ENCODE data around the gene ATIC.

Gene ATIC

GRCh38 chr2:215311625-215312396 is at the start of gene ATIC:
Gene ATIC, plus strand, starts transcription at chr2:215312059. Its CDS starts 84 bp downstream, at chr2:215312143.
- Histone ChIP-seq H3K4me3 (ENCODE audit: low read length) (peak within 1 kb of the TSS; percentile 39), H3K36me3 (ENCODE audit: control insufficient read depth, insufficient read depth, low read length) (no peaks in the 10 kb centered on the region), H3K9ac (ENCODE audit: low read length) (peak within 1 kb of the TSS; percentile 84), H3K27me3 (ENCODE audit: control insufficient read depth, insufficient read depth, low read length) (no peaks in the 10 kb centered on the region), H3K9me3 (ENCODE audit: control insufficient read depth, low read length) (no peaks in the 10 kb centered on the region), H3K4me1 (ENCODE audit: control insufficient read depth, insufficient read depth, low read length) (peaks cover 10% of the 10 kb centered on the region)

GRCh38 chr2:215262303-215262702 is 49.6 kb upstream of the ATIC start:
- Histone ChIP-seq H3K4me3 (ENCODE audit: low read length) (no peak overlapping the region), H3K36me3 (ENCODE audit: control insufficient read depth, insufficient read depth, low read length) (no peaks in the 10 kb centered on the region), H3K27me3 (ENCODE audit: control insufficient read depth, insufficient read depth, low read length) (no peaks in the 10 kb centered on the region), H3K4me1 (ENCODE audit: control insufficient read depth, insufficient read depth, low read length) (no peaks in the 10 kb centered on the region), H3K9ac (ENCODE audit: low read length) (no peak overlapping the region), H3K9me3 (ENCODE audit: control insufficient read depth, low read length) (no peaks in the 10 kb centered on the region)

GRCh38 chr2:215262741-215263362 is 49.0 kb upstream of the ATIC start:
- no peak overlapping the region for H3K9ac ChIP-seq (ENCODE audit: low read length)
- no peak overlapping the region for H3K4me3 ChIP-seq (ENCODE audit: low read length)
- no peaks in the 10 kb centered on the region for H3K27me3 ChIP-seq (ENCODE audit: control insufficient read depth, insufficient read depth, low read length)
- no peaks in the 10 kb centered on the region for H3K9me3 ChIP-seq (ENCODE audit: control insufficient read depth, low read length)
- no peaks in the 10 kb centered on the region for H3K4me1 ChIP-seq (ENCODE audit: control insufficient read depth, insufficient read depth, low read length)
- H3K36me3 ChIP-seq (ENCODE audit: control insufficient read depth, insufficient read depth, low read length) = no peaks in the 10 kb centered on the region

GRCh38 chr2:215264374-215264773 is 47.5 kb upstream of the ATIC start:
- Histone ChIP-seq H3K27me3 (ENCODE audit: control insufficient read depth, insufficient read depth, low read length) (no peaks in the 10 kb centered on the region), H3K9ac (ENCODE audit: low read length) (no peak overlapping the region), H3K4me3 (ENCODE audit: low read length) (no peak overlapping the region), H3K9me3 (ENCODE audit: control insufficient read depth, low read length) (no peaks in the 10 kb centered on the region), H3K36me3 (ENCODE audit: control insufficient read depth, insufficient read depth, low read length) (no peaks in the 10 kb centered on the region), H3K4me1 (ENCODE audit: control insufficient read depth, insufficient read depth, low read length) (no peaks in the 10 kb centered on the region)

GRCh38 chr2:215269397-215270117 is 42.3 kb upstream of the ATIC start:
- Histone ChIP-seq H3K4me3 (ENCODE audit: low read length) (no peak overlapping the region), H3K9me3 (ENCODE audit: control insufficient read depth, low read length) (no peaks in the 10 kb centered on the region), H3K4me1 (ENCODE audit: control insufficient read depth, insufficient read depth, low read length) (no peaks in the 10 kb centered on the region), H3K27me3 (ENCODE audit: control insufficient read depth, insufficient read depth, low read length) (no peaks in the 10 kb centered on the region), H3K36me3 (ENCODE audit: control insufficient read depth, insufficient read depth, low read length) (no peaks in the 10 kb centered on the region), H3K9ac (ENCODE audit: low read length) (no peak overlapping the region)

- no peaks in the 10 kb centered on the region for H3K4me1 ChIP-seq (ENCODE audit: control insufficient read depth, insufficient read depth, low read length)
These were observed 41.8 kb upstream of the ATIC start for GRCh38 chr2:215270118-215270451.

GRCh38 chr2:215271446-215271845 is 40.4 kb upstream of the ATIC start:
- Histone ChIP-seq H3K9ac (ENCODE audit: low read length) (no peak overlapping the region), H3K4me3 (ENCODE audit: low read length) (no peak overlapping the region), H3K9me3 (ENCODE audit: control insufficient read depth, low read length) (no peaks in the 10 kb centered on the region), H3K36me3 (ENCODE audit: control insufficient read depth, insufficient read depth, low read length) (no peaks in the 10 kb centered on the region), H3K27me3 (ENCODE audit: control insufficient read depth, insufficient read depth, low read length) (no peaks in the 10 kb centered on the region), H3K4me1 (ENCODE audit: control insufficient read depth, insufficient read depth, low read length) (no peaks in the 10 kb centered on the region)

More at GRCh38 chr2:215270118-215270451, 41.8 kb upstream of the ATIC start:
- no peak overlapping the region for H3K4me3 ChIP-seq (ENCODE audit: low read length)
- no peaks in the 10 kb centered on the region for H3K9me3 ChIP-seq (ENCODE audit: control insufficient read depth, low read length)
- H3K36me3 ChIP-seq (ENCODE audit: control insufficient read depth, insufficient read depth, low read length) = no peaks in the 10 kb centered on the region
- no peaks in the 10 kb centered on the region for H3K27me3 ChIP-seq (ENCODE audit: control insufficient read depth, insufficient read depth, low read length)
- H3K9ac ChIP-seq (ENCODE audit: low read length) = no peak overlapping the region

GRCh38 chr2:215272918-215273317 is 38.9 kb upstream of the ATIC start:
- H3K9ac ChIP-seq (ENCODE audit: low read length) = no peak overlapping the region

GRCh38 chr2:215274829-215275228 is 37.0 kb upstream of the ATIC start:
- no peak overlapping the region for H3K4me3 ChIP-seq (ENCODE audit: low read length)
- no peaks in the 10 kb centered on the region for H3K27me3 ChIP-seq (ENCODE audit: control insufficient read depth, insufficient read depth, low read length)
- no peaks in the 10 kb centered on the region for H3K9me3 ChIP-seq (ENCODE audit: control insufficient read depth, low read length)
- no peaks in the 10 kb centered on the region for H3K4me1 ChIP-seq (ENCODE audit: control insufficient read depth, insufficient read depth, low read length)
- H3K9ac ChIP-seq (ENCODE audit: low read length) = no peak overlapping the region
- no peaks in the 10 kb centered on the region for H3K36me3 ChIP-seq (ENCODE audit: control insufficient read depth, insufficient read depth, low read length)

More at GRCh38 chr2:215272918-215273317, 38.9 kb upstream of the ATIC start:
- Histone ChIP-seq H3K27me3 (ENCODE audit: control insufficient read depth, insufficient read depth, low read length) (no peaks in the 10 kb centered on the region), H3K4me1 (ENCODE audit: control insufficient read depth, insufficient read depth, low read length) (no peaks in the 10 kb centered on the region), H3K9me3 (ENCODE audit: control insufficient read depth, low read length) (no peaks in the 10 kb centered on the region), H3K4me3 (ENCODE audit: low read length) (no peak overlapping the region), H3K36me3 (ENCODE audit: control insufficient read depth, insufficient read depth, low read length) (no peaks in the 10 kb centered on the region)

GRCh38 chr2:215275824-215276223 is 36.0 kb upstream of the ATIC start:
- H3K9me3 ChIP-seq (ENCODE audit: control insufficient read depth, low read length) = no peaks in the 10 kb centered on the region
- no peaks in the 10 kb centered on the region for H3K36me3 ChIP-seq (ENCODE audit: control insufficient read depth, insufficient read depth, low read length)
- no peak overlapping the region for H3K4me3 ChIP-seq (ENCODE audit: low read length)
- no peaks in the 10 kb centered on the region for H3K4me1 ChIP-seq (ENCODE audit: control insufficient read depth, insufficient read depth, low read length)
- no peaks in the 10 kb centered on the region for H3K27me3 ChIP-seq (ENCODE audit: control insufficient read depth, insufficient read depth, low read length)
- H3K9ac ChIP-seq (ENCODE audit: low read length) = no peak overlapping the region

- no peaks in the 10 kb centered on the region for H3K36me3 ChIP-seq (ENCODE audit: control insufficient read depth, insufficient read depth, low read length)
- no peak overlapping the region for H3K4me3 ChIP-seq (ENCODE audit: low read length)
- no peak overlapping the region for H3K9ac ChIP-seq (ENCODE audit: low read length)
- no peaks in the 10 kb centered on the region for H3K4me1 ChIP-seq (ENCODE audit: control insufficient read depth, insufficient read depth, low read length)
- no peaks in the 10 kb centered on the region for H3K27me3 ChIP-seq (ENCODE audit: control insufficient read depth, insufficient read depth, low read length)
- H3K9me3 ChIP-seq (ENCODE audit: control insufficient read depth, low read length) = no peaks in the 10 kb centered on the region
These were observed 33.9 kb upstream of the ATIC start for GRCh38 chr2:215277944-215278343.

GRCh38 chr2:215280326-215280725 is 31.5 kb upstream of the ATIC start:
- H3K4me3 ChIP-seq (ENCODE audit: low read length) = no peak overlapping the region
- no peaks in the 10 kb centered on the region for H3K27me3 ChIP-seq (ENCODE audit: control insufficient read depth, insufficient read depth, low read length)
- H3K4me1 ChIP-seq (ENCODE audit: control insufficient read depth, insufficient read depth, low read length) = no peaks in the 10 kb centered on the region
- H3K9ac ChIP-seq (ENCODE audit: low read length) = no peak overlapping the region
- H3K36me3 ChIP-seq (ENCODE audit: control insufficient read depth, insufficient read depth, low read length) = no peaks in the 10 kb centered on the region
- no peaks in the 10 kb centered on the region for H3K9me3 ChIP-seq (ENCODE audit: control insufficient read depth, low read length)

Measured in mucosa of stomach (tissue), 1 donor.